RCC 7860 (cell line): ENCODE measurements around the gene B2M.
"Not testable (repeated sequence)": the region's sequence is repeated elsewhere in the genome, so short reads cannot be mapped to it uniquely, and the experiment has no call there.

ENCODE experiments used
- DNase-seq: peaks from one replicate; pipeline ENCODE4 v3.0.0-alpha.2; 2015; ENCODE audit warnings: low spot score
- FAIRE-seq: peaks from 2 replicates; lab custom pipeline; 2012; peaks lifted over from hg19 to GRCh38; lab: Jason Lieb, UNC

B2M gene

GRCh38 chr15:44711096-44711742 is at the start of gene B2M, which contains the start of gene PATL2:
B2M (plus strand) TSS chr15:44711517; CDS start chr15:44711547, 30 bp downstream.
PATL2 (minus strand) TSS chr15:44711323; CDS start chr15:44676490, 34,833 bp downstream.
- DNase-seq (peak; percentile 93), FAIRE-seq (peak; percentile 80)

- FAIRE-seq = no peak
These were observed 49.7 kb upstream of the B2M start for GRCh38 chr15:44661576-44661975.

GRCh38 chr15:44662478-44663409 is 48.6 kb upstream of the B2M start:
- DNase-seq = peak; percentile 55
- no peak for FAIRE-seq

More at GRCh38 chr15:44661576-44661975, 49.7 kb upstream of the B2M start:
- no peak for DNase-seq

- peak; percentile 71 for FAIRE-seq
- DNase-seq = peak; percentile 94
These were observed 47.7 kb upstream of the B2M start, which contains the start of gene SPG11 for GRCh38 chr15:44663410-44664308. SPG11 (minus strand) TSS chr15:44663662; CDS start chr15:44663647, 15 bp downstream.

- no peak for DNase-seq
- FAIRE-seq = no peak
These were observed 44.9 kb upstream of the B2M start for GRCh38 chr15:44666210-44667038.

- FAIRE-seq (no peak), DNase-seq (no peak)
These were observed 44.3 kb upstream of the B2M start for GRCh38 chr15:44667039-44667360.

GRCh38 chr15:44668921-44669320 is 42.4 kb upstream of the B2M start:
- FAIRE-seq (no peak), DNase-seq (no peak)

- no peak for DNase-seq
- no peak for FAIRE-seq
These were observed 41.0 kb upstream of the B2M start for GRCh38 chr15:44670087-44670950.

- no peak for DNase-seq
- no peak for FAIRE-seq
These were observed 37.7 kb upstream of the B2M start for GRCh38 chr15:44673639-44674038.

- FAIRE-seq (no peak), DNase-seq (no peak)
These were observed 35.4 kb upstream of the B2M start for GRCh38 chr15:44675911-44676310.

GRCh38 chr15:44676676-44677075 is 34.6 kb upstream of the B2M start:
- FAIRE-seq (no peak), DNase-seq (no peak)

GRCh38 chr15:44682211-44682610 is 29.1 kb upstream of the B2M start:
- no peak for DNase-seq
- FAIRE-seq = no peak

- FAIRE-seq, DNase-seq: not testable (repeated sequence)
These were observed 28.3 kb upstream of the B2M start for GRCh38 chr15:44682809-44683682.

- DNase-seq, FAIRE-seq: not testable (repeated sequence)
These were observed 22.0 kb upstream of the B2M start for GRCh38 chr15:44689318-44689717.

- DNase-seq, FAIRE-seq: not testable (repeated sequence)
These were observed 21.1 kb upstream of the B2M start for GRCh38 chr15:44690245-44690644.

GRCh38 chr15:44692659-44693058 is 18.7 kb upstream of the B2M start:
- DNase-seq (no peak), FAIRE-seq (no peak)

GRCh38 chr15:44694416-44694815 is 16.9 kb upstream of the B2M start:
- no peak for FAIRE-seq
- no peak for DNase-seq

- FAIRE-seq (no peak), DNase-seq (no peak)
These were observed 16.0 kb upstream of the B2M start for GRCh38 chr15:44695294-44695693.
